ENCODE data around the gene KIAA1586. TPM values are rescaled to one million over a fixed set of nuclear protein-coding genes. Genes with fewer than 3 reads are reported as not detected.
"Not testable (repeated sequence)": the region's sequence is repeated elsewhere in the genome, so short reads cannot be mapped to it uniquely, and the experiment has no call there.

Gene KIAA1586
- total RNA-seq, 1 experiment from 2014 or later: 27.6 TPM

GRCh38 chr6:57047257-57047585 lies 728 bp downstream of the KIAA1586 start:
- DNase-seq (ENCODE audit: low read depth): not testable (repeated sequence)

- not testable (repeated sequence) for DNase-seq (ENCODE audit: low read depth)
Measured at GRCh38 chr6:57047859-57048258, 1.4 kb downstream of the KIAA1586 start.

GRCh38 chr6:57048577-57048976 lies 2.1 kb downstream of the KIAA1586 start:
- peak; percentile 10 for DNase-seq (ENCODE audit: low read depth)

- DNase-seq (ENCODE audit: low read depth): no peak
Measured at GRCh38 chr6:57063847-57064246, 17.4 kb downstream of the KIAA1586 start.

- DNase-seq (ENCODE audit: low read depth): no peak
Measured at GRCh38 chr6:57064809-57065208, 18.3 kb downstream of the KIAA1586 start.

- DNase-seq (ENCODE audit: low read depth): no peak
Measured at GRCh38 chr6:57068061-57068460, 21.6 kb downstream of the KIAA1586 start.

- DNase-seq (ENCODE audit: low read depth): no peak
Measured at GRCh38 chr6:57069228-57069627, 22.7 kb downstream of the KIAA1586 start.

GRCh38 chr6:57069920-57070331 lies 23.4 kb downstream of the KIAA1586 start:
- DNase-seq (ENCODE audit: low read depth): no peak

- peak; percentile 7 for DNase-seq (ENCODE audit: low read depth)
Measured at GRCh38 chr6:57072108-57072507, 25.6 kb downstream of the KIAA1586 start.

- no peak for DNase-seq (ENCODE audit: low read depth)
Measured at GRCh38 chr6:57074383-57074782, 27.9 kb downstream of the KIAA1586 start.

GRCh38 chr6:57075092-57075491 lies 28.6 kb downstream of the KIAA1586 start:
- DNase-seq (ENCODE audit: low read depth): no peak

- no peak for DNase-seq (ENCODE audit: low read depth)
Measured at GRCh38 chr6:57078531-57079207, 32.2 kb downstream of the KIAA1586 start.

GRCh38 chr6:57085471-57085870 lies 39.0 kb downstream of the KIAA1586 start:
- no peak for DNase-seq (ENCODE audit: low read depth)

- DNase-seq (ENCODE audit: low read depth): no peak
Measured at GRCh38 chr6:57086843-57087242, 40.4 kb downstream of the KIAA1586 start.

GRCh38 chr6:57087916-57088315 lies 41.4 kb downstream of the KIAA1586 start:
- DNase-seq (ENCODE audit: low read depth): no peak

GRCh38 chr6:57089265-57089664 lies 42.8 kb downstream of the KIAA1586 start:
- no peak for DNase-seq (ENCODE audit: low read depth)

GRCh38 chr6:57089687-57090457 lies 43.4 kb downstream of the KIAA1586 start, which contains the start of gene ZNF451:
ZNF451 (plus strand) TSS chr6:57090188; CDS start chr6:57090254, 66 bp downstream.
- peak; percentile 98 for DNase-seq (ENCODE audit: low read depth)

GRCh38 chr6:57090458-57091067 lies 44.1 kb downstream of the KIAA1586 start:
- not testable (repeated sequence) for DNase-seq (ENCODE audit: low read depth)

GRCh38 chr6:57091375-57091774 lies 44.9 kb downstream of the KIAA1586 start:
- DNase-seq (ENCODE audit: low read depth): not testable (repeated sequence)

- DNase-seq (ENCODE audit: low read depth): no peak
Measured at GRCh38 chr6:57094689-57095088, 48.2 kb downstream of the KIAA1586 start.

GRCh38 chr6:57097596-57097995 lies 51.1 kb downstream of the KIAA1586 start:
- no peak for DNase-seq (ENCODE audit: low read depth)

- DNase-seq (ENCODE audit: low read depth): no peak
Measured at GRCh38 chr6:57102976-57103375, 56.5 kb downstream of the KIAA1586 start.

GRCh38 chr6:57104336-57104735 lies 57.8 kb downstream of the KIAA1586 start:
- DNase-seq (ENCODE audit: low read depth): no peak

Measured in RPMI7951 (cell line).